Caki2 (cell line): ENCODE measurements around the gene PTGIS. TPM values are rescaled to one million over a fixed set of nuclear protein-coding genes. Genes with fewer than 3 reads are reported as not detected.

ENCODE experiments used
- DNase-seq: peaks from one replicate; pipeline ENCODE4 v3.0.0-alpha.2; 2015; ENCODE audit warnings: low read depth
- in situ Hi-C: cut with HindIII; loops from 2 replicates; pipeline ENCODE4 v1.10.0; 2016; ENCODE audit warnings: low sequenced_read_pairs, low pct_unique_long_range_greater_than_20kb, mixed read lengths
- total RNA-seq: library from RNA; depleted of rRNA; stranded (reverse); fragments of >200 nt; shearing (Covaris generic); gene quantifications from 2 replicates; pipeline ENCODE4 v1.2.3, GENCODE V29; 2014; ENCODE audit warnings: low replicate concordance

PTGIS gene
- total RNA-seq, 1 experiment from 2014 or later, result not detected

GRCh38 chr20:49563015-49563980, 4.6 kb downstream of the PTGIS start:
- in situ Hi-C loops, result no loop called here
- no peak for DNase-seq

GRCh38 chr20:49562311-49563014, 5.5 kb downstream of the PTGIS start:
- DNase-seq, result peak; percentile 49
- in situ Hi-C loops, result no loop called here

GRCh38 chr20:49561806-49562205, 6.1 kb downstream of the PTGIS start:
- in situ Hi-C loops, result no loop called here
- DNase-seq, result no peak

GRCh38 chr20:49561256-49561655, 6.7 kb downstream of the PTGIS start:
- in situ Hi-C loops, result no loop called here
- DNase-seq, result no peak

- in situ Hi-C loops, result no loop called here
These were observed 7.3 kb downstream of the PTGIS start for GRCh38 chr20:49560646-49561045.

GRCh38 chr20:49560186-49560585, 7.8 kb downstream of the PTGIS start:
- in situ Hi-C loops, result no loop called here
- no peak for DNase-seq

More at GRCh38 chr20:49560646-49561045, 7.3 kb downstream of the PTGIS start:
- no peak for DNase-seq

- DNase-seq, result no peak
- in situ Hi-C loops, result no loop called here
These were observed 8.4 kb downstream of the PTGIS start for GRCh38 chr20:49559411-49560081.

- in situ Hi-C loops, result no loop called here
- no peak for DNase-seq
These were observed 9.1 kb downstream of the PTGIS start for GRCh38 chr20:49558826-49559225.

- peak; percentile 24 for DNase-seq
These were observed 10.5 kb downstream of the PTGIS start for GRCh38 chr20:49557449-49557848.

GRCh38 chr20:49556621-49557020, 11.3 kb downstream of the PTGIS start:
- in situ Hi-C loops, result no loop called here
- no peak for DNase-seq

More at GRCh38 chr20:49557449-49557848, 10.5 kb downstream of the PTGIS start:
- in situ Hi-C loops, result no loop called here

- in situ Hi-C loops, result no loop called here
- no peak for DNase-seq
These were observed 18.0 kb downstream of the PTGIS start for GRCh38 chr20:49549801-49550551.

GRCh38 chr20:49548371-49548947, 19.5 kb downstream of the PTGIS start:
- in situ Hi-C loops, result no loop called here
- DNase-seq, result no peak

GRCh38 chr20:49545572-49545971, 22.4 kb downstream of the PTGIS start:
- in situ Hi-C loops, result no loop called here
- no peak for DNase-seq

- DNase-seq, result no peak
- in situ Hi-C loops, result no loop called here
These were observed 23.4 kb downstream of the PTGIS start for GRCh38 chr20:49544535-49544934.

- in situ Hi-C loops, result no loop called here
- DNase-seq, result no peak
These were observed 24.0 kb downstream of the PTGIS start for GRCh38 chr20:49543858-49544437.

- in situ Hi-C loops, result no loop called here
These were observed 24.7 kb downstream of the PTGIS start for GRCh38 chr20:49543071-49543857.

GRCh38 chr20:49542514-49542991, 25.4 kb downstream of the PTGIS start:
- DNase-seq, result no peak
- in situ Hi-C loops, result no loop called here

More at GRCh38 chr20:49543071-49543857, 24.7 kb downstream of the PTGIS start:
- DNase-seq, result no peak
